Left colon (tissue), 2 donors: ENCODE results near the gene RRP9. TPM values are rescaled to one million over a fixed set of nuclear protein-coding genes. Genes with fewer than 3 reads are reported as not detected.

Experiments used
- ATAC-seq: fragments of 200-7000 bp; cut with Tn5 transposase; one replicate; pipeline ENCODE4 v1.9.1; 2020; ENCODE audit warnings: mild to moderate bottlenecking, moderate library complexity
- DNase-seq, 2 donors: peaks; one replicate each; pipeline ENCODE4 v3.0.0-alpha.2; 2020
- intact Hi-C, 2 donors: fragments of 100-400 bp; cut with DNase I in 1 of 2; cut with micrococcal nuclease in 1 of 2; formaldehyde crosslinking; loops; one replicate each; pipeline versions ENCODE4 v1.11.2 to v1.14.0; 2022; cut with DNase I, micrococcal nuclease
- total RNA-seq, 2 donors: library from RNA; stranded (reverse); fragmentation: NEBNext Ultra II Directional; extraction: Animal tissue kit (Norgen Biotek cat#: 25700); gene quantifications; one replicate each; pipeline ENCODE4 v1.2.1, GENCODE V29; 2021
- donor health status: DM: no; HTN: no; CAD: no.
- donor health status: DM: yes; HTN: yes; CAD: no.

RRP9 gene
- total RNA-seq, 2 donors from 2014 or later = 11.0 to 16.1 TPM

DNA sequence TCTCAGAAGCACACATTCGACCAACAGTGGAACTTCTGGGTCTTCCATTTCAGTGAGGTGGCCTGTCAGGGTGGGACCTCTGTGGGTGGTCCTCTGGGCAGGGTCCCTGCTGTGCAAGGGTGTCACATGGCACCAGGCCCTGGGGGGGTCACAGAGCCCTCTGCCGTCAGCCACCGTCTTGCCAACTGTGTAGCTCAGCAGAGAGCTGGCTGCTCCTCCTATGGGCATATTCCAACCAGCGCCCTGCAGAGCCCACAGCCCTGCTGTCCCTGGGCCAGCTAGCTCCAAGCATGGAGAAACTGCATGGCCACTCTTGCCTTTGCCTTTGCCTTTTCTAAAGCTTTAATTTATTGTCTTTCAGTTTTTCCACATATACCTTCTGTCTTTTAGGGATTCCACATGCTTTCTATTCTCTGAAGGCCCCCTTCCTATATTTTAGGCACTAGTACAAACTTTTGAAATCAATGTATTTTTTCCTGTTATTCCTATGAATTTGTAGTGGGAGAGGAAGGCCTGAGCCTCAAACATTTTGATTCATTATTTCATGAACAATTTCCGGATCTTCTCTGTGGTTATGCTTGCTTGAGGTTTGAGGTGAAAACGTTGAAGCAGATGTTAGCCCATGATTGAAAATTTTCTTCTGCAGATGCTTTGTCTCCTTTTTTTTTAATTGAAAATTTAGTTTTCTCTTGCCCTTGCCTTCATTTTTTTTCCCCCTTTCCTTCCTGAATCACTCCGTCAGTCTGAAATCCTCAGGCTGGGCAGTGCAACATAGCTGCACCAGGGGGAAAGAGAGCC, 50.3 kb downstream of the RRP9 start:
- no peak for ATAC-seq

GRCh38 chr3:51888463-51889105, 53.1 kb downstream of the RRP9 start:
- intact Hi-C loops = no loop called here
- DNase-seq (no peak), ATAC-seq (no peak)

More for the DNA sequence above, 50.3 kb downstream of the RRP9 start:
- DNase-seq = no peak
- intact Hi-C loops = no loop called here

GRCh38 chr3:51887620-51888019, 54.1 kb downstream of the RRP9 start:
- no peak for DNase-seq

DNA sequence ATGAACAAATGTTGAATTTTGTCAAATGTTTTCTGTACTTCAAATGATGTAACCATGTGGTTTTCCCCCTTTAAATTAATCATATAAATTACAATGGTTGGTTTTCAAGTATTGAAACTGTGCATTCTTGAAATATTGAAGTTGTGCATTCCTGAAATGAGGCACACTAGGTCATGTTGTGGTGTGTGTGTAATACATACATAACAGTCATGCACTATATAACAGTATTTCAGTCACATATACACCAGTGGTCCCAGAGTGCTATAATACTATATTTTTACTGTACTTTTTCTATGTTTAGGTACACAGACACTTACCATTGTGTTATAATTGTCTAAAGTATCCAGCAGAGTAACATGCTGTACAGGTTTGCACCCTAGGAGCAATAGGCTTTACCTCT, 55.3 kb downstream of the RRP9 start:
- DNase-seq = no peak
- intact Hi-C loops = no loop called here

More at GRCh38 chr3:51887620-51888019, 54.1 kb downstream of the RRP9 start:
- no peak for ATAC-seq
- intact Hi-C loops = no loop called here

More for the DNA sequence above, 55.3 kb downstream of the RRP9 start:
- ATAC-seq = no peak

Other genes starting within 250 kb of the RRP9 start
- not detected for gene GRM2, start 234.8 kb downstream of the RRP9 start, total RNA-seq
- not detected for gene IQCF6, start 162.7 kb downstream of the RRP9 start, total RNA-seq
- gene IQCF2, start 80.3 kb downstream of the RRP9 start, total RNA-seq = not detected
- not detected for gene IQCF5, start 66.3 kb downstream of the RRP9 start, total RNA-seq
- not detected for gene IQCF1, start 38.6 kb downstream of the RRP9 start, total RNA-seq
- gene PARP3, start 459 bp upstream of the RRP9 start, total RNA-seq = 10 to 100 TPM; 23.6 to 25.5 TPM
- not detected for gene GPR62, start 13.5 kb upstream of the RRP9 start, total RNA-seq
- 10 to 100 TPM; 23.3 to 27.4 TPM for gene PCBP4, start 25.6 kb upstream of the RRP9 start, total RNA-seq
- 10 to 100 TPM; 81.5 to 96.7 TPM for gene ABHD14B, start 32.1 kb upstream of the RRP9 start, total RNA-seq
- 1 to 10 TPM; 6.1 to 8.6 TPM for gene ABHD14A, start 33.2 kb upstream of the RRP9 start, total RNA-seq
- 100 to 1,000 TPM; 153 to 160 TPM for gene ACY1, start 41.6 kb upstream of the RRP9 start, total RNA-seq
- gene RPL29, start 54.0 kb upstream of the RRP9 start, total RNA-seq = 100 to 1,000 TPM; 894 to 910 TPM
- 1 to 10 TPM; 7.4 to 9.1 TPM for gene DUSP7, start 114.7 kb upstream of the RRP9 start, total RNA-seq
- 1 to 10 TPM; 4.3 to 7.4 TPM for gene POC1A, start 212.5 kb upstream of the RRP9 start, total RNA-seq